Body of pancreas (tissue), 4 donors: ENCODE results near the gene TNKS2. TPM values are rescaled to one million over a fixed set of nuclear protein-coding genes. Genes with fewer than 3 reads are reported as not detected.
"Not testable (repeated sequence)": the region's sequence is repeated elsewhere in the genome, so short reads cannot be mapped to it uniquely, and the experiment has no call there.

ENCODE experiments used
- ATAC-seq: fragments of 150-250 bp; one replicate; pipeline ENCODE4 v1.9.1; 2016
- DNase-seq, 4 donors: peaks; one replicate each; pipeline ENCODE4 v3.0.0-alpha.2; 2019
- H3K27ac ChIP-seq, 4 donors: fragments of 200-600 bp; sonication (generic); 1 replicate in 3 of 4; 2 replicates in 1 of 4; pipeline versions ENCODE4 v1.5.1 to v1.6.1; 2016 to 2019; ENCODE audit warnings: mild to moderate bottlenecking in 1 of 4, mixed read lengths in 1 of 4, moderate library complexity in 1 of 4
- H3K27me3 ChIP-seq, 2 donors: fragments of 200-600 bp; sonication (generic); one replicate each; pipeline ENCODE4 v1.6.0; 2016; ENCODE audit warnings: mild to moderate bottlenecking in 1 of 2
- H3K36me3 ChIP-seq, 2 donors: fragments of 200-600 bp; sonication (generic); replicated peaks in 1 of 2; 2 replicates each; pipeline ENCODE4 v1.5.1; 2016; ENCODE audit warnings: low read depth in 2 of 2; ENCODE audit not compliant: insufficient read depth in 1 of 2
- H3K4me1 ChIP-seq: fragments of 200-600 bp; sonication (generic); one replicate; pipeline ENCODE4 v1.6.0; 2016
- H3K4me3 ChIP-seq, 2 donors: fragments of 200-600 bp; sonication (generic); 1 replicate in 1 of 2; 2 replicates in 1 of 2; pipeline ENCODE4 v1.5.1; 2016 to 2019
- H3K9me3 ChIP-seq, 3 donors: fragments of 200-600 bp; sonication (generic); 1 replicate in 2 of 3; 2 replicates in 1 of 3; pipeline ENCODE4 v1.5.1; 2016
- CTCF ChIP-seq, 7 experiments: fragments of 450-650 bp in 4 of 7; fragments of 200-600 bp in 3 of 7; sonication (generic) in 3 of 7; IDR thresholded peaks; one replicate each; pipeline ENCODE4 v1.5.1; 2016 to 2019; ENCODE audit warnings: antibody characterized with exemption in 7 of 7
- POLR2A ChIP-seq, 3 donors: fragments of 450-650 bp; IDR thresholded peaks; one replicate each; pipeline ENCODE4 v1.6.1; 2016; ENCODE audit warnings: antibody characterized with exemption in 3 of 3, mild to moderate bottlenecking in 2 of 3
- WGBS, 2 donors: methylation state at CpG; one replicate each; pipeline ENCODE4 v1.1.5; 2017; 5-methylcytosine and 5-hydroxymethylcytosine counted together
- intact Hi-C: fragments of 100-400 bp; cut with DNase I; formaldehyde crosslinking; loops from one replicate; pipeline ENCODE4 v1.15.1; 2023
- total RNA-seq, 2 donors: library from RNA; depleted of rRNA; stranded (reverse); fragments of >200 nt; gene quantifications; one replicate each; pipeline ENCODE4 v1.1.0, GENCODE V29; 2016

The TNKS2 gene
- total RNA-seq, 2 donors from 2014 or later, result 23.4 to 29.6 TPM

GRCh38 chr10:91804126-91804510 is 5.9 kb downstream of the TNKS2 start:
- peaks cover 61% of the 10 kb centered on the region for H3K4me1 ChIP-seq
- H3K27me3 ChIP-seq, result no peaks in the 10 kb centered on the region
- H3K4me3 ChIP-seq, result no peak overlapping the region
- H3K36me3 ChIP-seq, result no peaks in the 10 kb centered on the region
- intact Hi-C loops, result no loop called here
- ATAC-seq (peak; percentile 49), DNase-seq (no peak)
- TF ChIP-seq POLR2A (IDR thresholded peaks at IDR 0.05) (no peak), CTCF (IDR thresholded peaks at IDR 0.05) (no peak)
- no peaks in the 10 kb centered on the region for H3K9me3 ChIP-seq
- peak overlapping the region in 3 of 4 donors; percentile 30 to 51 (median 48) for H3K27ac ChIP-seq

GRCh38 chr10:91805110-91805838 is 7.0 kb downstream of the TNKS2 start:
- intact Hi-C loops, result no loop called here
- ATAC-seq, result no peak
- TF ChIP-seq POLR2A (IDR thresholded peaks at IDR 0.05), result no peak
- Histone ChIP-seq H3K4me1 (peaks cover 53% of the 10 kb centered on the region), H3K36me3 (no peaks in the 10 kb centered on the region), H3K27ac (no peak overlapping the region), H3K4me3 (no peak overlapping the region), H3K27me3 (no peaks in the 10 kb centered on the region), H3K9me3 (no peaks in the 10 kb centered on the region)
- DNase-seq, result no peak
- 97 to 100% methylated on average over 2 of the region's 2 CpGs for WGBS, 2 donors

GRCh38 chr10:91807264-91807663 is 9.0 kb downstream of the TNKS2 start:
- H3K36me3 ChIP-seq, DNase-seq, ATAC-seq, H3K9me3 ChIP-seq, H3K27ac ChIP-seq, intact Hi-C loops, H3K27me3 ChIP-seq, H3K4me3 ChIP-seq: not testable (repeated sequence)
- 94 to 96% methylated on average over 14 of the region's 14 CpGs for WGBS, 2 donors
- peaks cover 42% of the 10 kb centered on the region for H3K4me1 ChIP-seq

- H3K27me3 ChIP-seq, result no peaks in the 10 kb centered on the region
- intact Hi-C loops, result no loop called here
- peaks cover 0 to 11% of the 10 kb centered on the region in 2 donors for H3K36me3 ChIP-seq
- DNase-seq (no peak), ATAC-seq (no peak)
- TF ChIP-seq CTCF (IDR thresholded peaks at IDR 0.05) (no peak), POLR2A (IDR thresholded peaks at IDR 0.05) (no peak)
- H3K9me3 ChIP-seq, result no peaks in the 10 kb centered on the region
- no peak overlapping the region for H3K4me3 ChIP-seq
- peaks cover 10% of the 10 kb centered on the region for H3K4me1 ChIP-seq
- no peak overlapping the region for H3K27ac ChIP-seq
- WGBS, 2 donors, result 68 to 83% methylated on average over 1 of the region's 1 CpG
Measured at GRCh38 chr10:91813251-91813650, 15.0 kb downstream of the TNKS2 start.

- H3K4me1 ChIP-seq, result peaks cover 3% of the 10 kb centered on the region
- TF ChIP-seq CTCF (IDR thresholded peaks at IDR 0.05) (no peak), POLR2A (IDR thresholded peaks at IDR 0.05) (no peak)
Measured at GRCh38 chr10:91816981-91817380, 18.8 kb downstream of the TNKS2 start.

GRCh38 chr10:91820144-91820543 is 21.9 kb downstream of the TNKS2 start:
- Histone ChIP-seq H3K4me1 (no peaks in the 10 kb centered on the region), H3K27me3 (no peaks in the 10 kb centered on the region), H3K36me3 (peaks cover 0 to 34% of the 10 kb centered on the region in 2 donors), H3K4me3 (no peak overlapping the region), H3K27ac (no peak overlapping the region), H3K9me3 (no peaks in the 10 kb centered on the region)
- no peak for ATAC-seq
- intact Hi-C loops, result no loop called here
- TF ChIP-seq CTCF (IDR thresholded peaks at IDR 0.05), result no peak
- no peak for TF ChIP-seq POLR2A (IDR thresholded peaks at IDR 0.05)
- WGBS, 2 donors, result 77 to 90% methylated on average over 3 of the region's 3 CpGs
- no peak for DNase-seq

More at GRCh38 chr10:91816981-91817380, 18.8 kb downstream of the TNKS2 start:
- no peak for ATAC-seq
- Histone ChIP-seq H3K4me3 (no peak overlapping the region), H3K27ac (no peak overlapping the region), H3K36me3 (peaks cover 0 to 29% of the 10 kb centered on the region in 2 donors), H3K27me3 (no peaks in the 10 kb centered on the region), H3K9me3 (no peaks in the 10 kb centered on the region)
- WGBS, 2 donors, result 57 to 78% methylated on average over 2 of the region's 2 CpGs
- DNase-seq, result no peak
- intact Hi-C loops, result no loop called here
